ENCODE results near the gene FXYD3.
"Not testable (repeated sequence)": the region's sequence is repeated elsewhere in the genome, so short reads cannot be mapped to it uniquely, and the experiment has no call there.

Gene FXYD3

GRCh38 chr19:35099897-35100275 is 15.7 kb upstream of the FXYD3 start:
- Histone ChIP-seq H3K9ac (ENCODE audit: low read length) (no peak overlapping the region), H3K9me3 (ENCODE audit: low read length) (no peaks in the 10 kb centered on the region), H3K36me3 (ENCODE audit: insufficient read depth, low read length) (no peaks in the 10 kb centered on the region), H3K4me1 (ENCODE audit: insufficient read depth, low read length) (no peaks in the 10 kb centered on the region), H3K27ac (ENCODE audit: low read depth, low read length) (no peak overlapping the region), H3K4me3 (ENCODE audit: low read depth in 1 of 2, low read length in 2 of 2) (no peak overlapping the region), H3K27me3 (ENCODE audit: control insufficient read depth in 1 of 2, insufficient read depth in 2 of 2, low read length in 2 of 2) (no peaks in the 10 kb centered on the region)

GRCh38 chr19:35100588-35101533 is 14.8 kb upstream of the FXYD3 start:
- Histone ChIP-seq H3K4me1 (ENCODE audit: insufficient read depth, low read length) (no peaks in the 10 kb centered on the region), H3K27ac (ENCODE audit: low read depth, low read length) (no peak overlapping the region), H3K36me3 (ENCODE audit: insufficient read depth, low read length) (no peaks in the 10 kb centered on the region), H3K27me3 (ENCODE audit: control insufficient read depth in 1 of 2, insufficient read depth in 2 of 2, low read length in 2 of 2) (no peaks in the 10 kb centered on the region), H3K4me3 (ENCODE audit: low read depth in 1 of 2, low read length in 2 of 2) (no peak overlapping the region), H3K9me3 (ENCODE audit: low read length) (no peaks in the 10 kb centered on the region), H3K9ac (ENCODE audit: low read length) (no peak overlapping the region)

- not testable (repeated sequence) for H3K9ac ChIP-seq (ENCODE audit: low read length); H3K36me3 ChIP-seq (ENCODE audit: insufficient read depth, low read length); H3K27ac ChIP-seq (ENCODE audit: low read depth, low read length); H3K4me3 ChIP-seq (ENCODE audit: low read depth in 1 of 2, low read length in 2 of 2); H3K4me1 ChIP-seq (ENCODE audit: insufficient read depth, low read length); H3K9me3 ChIP-seq (ENCODE audit: low read length); H3K27me3 ChIP-seq (ENCODE audit: control insufficient read depth in 1 of 2, insufficient read depth in 2 of 2, low read length in 2 of 2)
Observed at GRCh38 chr19:35101949-35102348, 13.7 kb upstream of the FXYD3 start.

- not testable (repeated sequence) for H3K9me3 ChIP-seq (ENCODE audit: low read length); H3K36me3 ChIP-seq (ENCODE audit: insufficient read depth, low read length); H3K9ac ChIP-seq (ENCODE audit: low read length); H3K27me3 ChIP-seq (ENCODE audit: control insufficient read depth in 1 of 2, insufficient read depth in 2 of 2, low read length in 2 of 2); H3K4me3 ChIP-seq (ENCODE audit: low read depth in 1 of 2, low read length in 2 of 2); H3K27ac ChIP-seq (ENCODE audit: low read depth, low read length); H3K4me1 ChIP-seq (ENCODE audit: insufficient read depth, low read length)
Observed at GRCh38 chr19:35103614-35104013, 12.0 kb upstream of the FXYD3 start.

GRCh38 chr19:35104361-35104760 is 11.3 kb upstream of the FXYD3 start:
- no peaks in the 10 kb centered on the region for H3K27me3 ChIP-seq (ENCODE audit: control insufficient read depth in 1 of 2, insufficient read depth in 2 of 2, low read length in 2 of 2)
- H3K36me3 ChIP-seq (ENCODE audit: insufficient read depth, low read length): no peaks in the 10 kb centered on the region
- H3K9me3 ChIP-seq (ENCODE audit: low read length): no peaks in the 10 kb centered on the region
- H3K9ac ChIP-seq (ENCODE audit: low read length): no peak overlapping the region
- H3K4me3 ChIP-seq (ENCODE audit: low read depth in 1 of 2, low read length in 2 of 2): no peak overlapping the region
- no peaks in the 10 kb centered on the region for H3K4me1 ChIP-seq (ENCODE audit: insufficient read depth, low read length)
- H3K27ac ChIP-seq (ENCODE audit: low read depth, low read length): no peak overlapping the region

GRCh38 chr19:35105047-35105410 is 10.6 kb upstream of the FXYD3 start:
- Histone ChIP-seq H3K4me3 (ENCODE audit: low read depth in 1 of 2, low read length in 2 of 2) (no peak overlapping the region), H3K4me1 (ENCODE audit: insufficient read depth, low read length) (no peaks in the 10 kb centered on the region), H3K27ac (ENCODE audit: low read depth, low read length) (no peak overlapping the region), H3K9ac (ENCODE audit: low read length) (no peak overlapping the region), H3K9me3 (ENCODE audit: low read length) (no peaks in the 10 kb centered on the region), H3K36me3 (ENCODE audit: insufficient read depth, low read length) (no peaks in the 10 kb centered on the region), H3K27me3 (ENCODE audit: control insufficient read depth in 1 of 2, insufficient read depth in 2 of 2, low read length in 2 of 2) (peaks cover 0 to 5% of the 10 kb centered on the region in 2 donors)

GRCh38 chr19:35105411-35106290 is 10.0 kb upstream of the FXYD3 start:
- no peaks in the 10 kb centered on the region for H3K4me1 ChIP-seq (ENCODE audit: insufficient read depth, low read length)
- H3K9ac ChIP-seq (ENCODE audit: low read length): no peak overlapping the region
- no peak overlapping the region for H3K27ac ChIP-seq (ENCODE audit: low read depth, low read length)

GRCh38 chr19:35106291-35106583 is 9.4 kb upstream of the FXYD3 start:
- Histone ChIP-seq H3K9me3 (ENCODE audit: low read length) (no peaks in the 10 kb centered on the region), H3K4me1 (ENCODE audit: insufficient read depth, low read length) (no peaks in the 10 kb centered on the region), H3K9ac (ENCODE audit: low read length) (no peak overlapping the region), H3K27me3 (ENCODE audit: control insufficient read depth in 1 of 2, insufficient read depth in 2 of 2, low read length in 2 of 2) (peaks cover 0 to 5% of the 10 kb centered on the region in 2 donors), H3K4me3 (ENCODE audit: low read depth in 1 of 2, low read length in 2 of 2) (no peak overlapping the region), H3K36me3 (ENCODE audit: insufficient read depth, low read length) (no peaks in the 10 kb centered on the region), H3K27ac (ENCODE audit: low read depth, low read length) (no peak overlapping the region)

More at GRCh38 chr19:35105411-35106290, 10.0 kb upstream of the FXYD3 start:
- Histone ChIP-seq H3K4me3 (ENCODE audit: low read depth in 1 of 2, low read length in 2 of 2) (no peak overlapping the region), H3K36me3 (ENCODE audit: insufficient read depth, low read length) (no peaks in the 10 kb centered on the region), H3K9me3 (ENCODE audit: low read length) (no peaks in the 10 kb centered on the region), H3K27me3 (ENCODE audit: control insufficient read depth in 1 of 2, insufficient read depth in 2 of 2, low read length in 2 of 2) (peaks cover 0 to 5% of the 10 kb centered on the region in 2 donors)

GRCh38 chr19:35106898-35107541 is 8.6 kb upstream of the FXYD3 start:
- no peak overlapping the region for H3K9ac ChIP-seq (ENCODE audit: low read length)
- no peaks in the 10 kb centered on the region for H3K9me3 ChIP-seq (ENCODE audit: low read length)
- no peaks in the 10 kb centered on the region for H3K4me1 ChIP-seq (ENCODE audit: insufficient read depth, low read length)
- H3K36me3 ChIP-seq (ENCODE audit: insufficient read depth, low read length): no peaks in the 10 kb centered on the region
- no peak overlapping the region for H3K4me3 ChIP-seq (ENCODE audit: low read depth in 1 of 2, low read length in 2 of 2)
- no peak overlapping the region for H3K27ac ChIP-seq (ENCODE audit: low read depth, low read length)
- peaks cover 0 to 5% of the 10 kb centered on the region in 2 donors for H3K27me3 ChIP-seq (ENCODE audit: control insufficient read depth in 1 of 2, insufficient read depth in 2 of 2, low read length in 2 of 2)

- Histone ChIP-seq H3K27ac (ENCODE audit: low read depth, low read length) (no peak overlapping the region), H3K4me3 (ENCODE audit: low read depth in 1 of 2, low read length in 2 of 2) (no peak overlapping the region), H3K9ac (ENCODE audit: low read length) (no peak overlapping the region), H3K36me3 (ENCODE audit: insufficient read depth, low read length) (no peaks in the 10 kb centered on the region), H3K4me1 (ENCODE audit: insufficient read depth, low read length) (no peaks in the 10 kb centered on the region), H3K9me3 (ENCODE audit: low read length) (no peaks in the 10 kb centered on the region), H3K27me3 (ENCODE audit: control insufficient read depth in 1 of 2, insufficient read depth in 2 of 2, low read length in 2 of 2) (peaks cover 0 to 5% of the 10 kb centered on the region in 2 donors)
Observed at GRCh38 chr19:35107545-35107944, 8.1 kb upstream of the FXYD3 start.

GRCh38 chr19:35108730-35109129 is 6.9 kb upstream of the FXYD3 start:
- no peak overlapping the region for H3K9ac ChIP-seq (ENCODE audit: low read length)
- no peak overlapping the region for H3K4me3 ChIP-seq (ENCODE audit: low read depth in 1 of 2, low read length in 2 of 2)
- H3K9me3 ChIP-seq (ENCODE audit: low read length): no peaks in the 10 kb centered on the region
- H3K36me3 ChIP-seq (ENCODE audit: insufficient read depth, low read length): no peaks in the 10 kb centered on the region
- H3K4me1 ChIP-seq (ENCODE audit: insufficient read depth, low read length): no peaks in the 10 kb centered on the region
- no peak overlapping the region for H3K27ac ChIP-seq (ENCODE audit: low read depth, low read length)
- H3K27me3 ChIP-seq (ENCODE audit: control insufficient read depth in 1 of 2, insufficient read depth in 2 of 2, low read length in 2 of 2): peaks cover 0 to 5% of the 10 kb centered on the region in 2 donors

All from muscle layer of colon (tissue), 2 donors.